GM12878 (cell line): ENCODE results near the gene TIMP4. TPM values are rescaled to one million over a fixed set of nuclear protein-coding genes. Genes with fewer than 3 reads are reported as not detected.

Source experiments
- ATAC-seq: fragments of 200-7000 bp; cut with Tn5 transposase; 3 replicates; pipeline ENCODE4 v1.9.1; 2020; ENCODE audit warnings: mild to moderate bottlenecking, moderate library complexity
- BruUV-seq: library from RNA; stranded (reverse); fragments of 400-500 nt; replicated peaks from 2 replicates; lab custom pipeline; 2021; lab: Mats Ljungman, UMichigan
- CTCF ChIA-PET: fragments of 300-600 bp; sonication (Branson Sonifier 250); formaldehyde crosslinking; extraction: SDS; loops from one replicate; lab custom pipeline; 2021; ENCODE audit warnings: inconsistent platforms; lab: Yijun Ruan, JAX
- POLR2A ChIA-PET: fragments of 350-600 bp; formaldehyde crosslinking; extraction: SDS; loops from one replicate; lab custom pipeline; 2021; ENCODE audit warnings: inconsistent platforms; lab: Charles Lee
- RAD21 ChIA-PET: fragments of 300-600 bp; sonication (Branson Sonifier 250); formaldehyde crosslinking; loops from one replicate; lab custom pipeline; 2023; ENCODE audit warnings: antibody characterized with exemption; ENCODE audit not compliant: unreplicated experiment; lab: Charles Lee
- SMC1A ChIA-PET: fragments of 300-600 bp; sonication (Branson Sonifier 250); formaldehyde crosslinking; loops from one replicate; lab custom pipeline; 2023; ENCODE audit not compliant: unreplicated experiment, uncharacterized antibody; lab: Charles Lee
- DNase-seq: peaks from one replicate; pipeline ENCODE4 v3.0.0-alpha.2; 2011; ENCODE audit warnings: low read depth, low spot score
- FAIRE-seq: peaks from 3 replicates; lab custom pipeline; 2011; peaks lifted over from hg19 to GRCh38; lab: Jason Lieb, UNC
- H2AFZ ChIP-seq: 2 replicates; pipeline ENCODE4 v1.6.0; 2011; ENCODE audit warnings: low read depth, low read length, control low read depth; ENCODE audit not compliant: control insufficient read depth
- H3K27ac ChIP-seq: 2 replicates; pipeline ENCODE4 v1.5.1; 2011; ENCODE audit warnings: control low read depth; ENCODE audit not compliant: control insufficient read depth, insufficient read depth
- H3K27me3 ChIP-seq, 2 experiments: replicated peaks in 1 of 2; 2 replicates each; pipeline versions ENCODE4 v1.6.0 to v1.6.1; 2011; ENCODE audit warnings: low read length in 1 of 2; ENCODE audit not compliant: control insufficient read depth in 2 of 2, insufficient read depth in 2 of 2
- H3K36me3 ChIP-seq, 2 experiments: 2 replicates each; pipeline ENCODE4 v1.5.1; 2011; ENCODE audit warnings: low read length in 1 of 2; ENCODE audit not compliant: control insufficient read depth in 2 of 2, insufficient read depth in 2 of 2
- H3K4me1 ChIP-seq: 2 replicates; pipeline ENCODE4 v1.6.1; 2011; ENCODE audit warnings: mild to moderate bottlenecking, low read length, moderate library complexity, mixed read lengths; ENCODE audit not compliant: control insufficient read depth, insufficient read depth
- H3K4me2 ChIP-seq: 2 replicates; pipeline ENCODE4 v1.6.0; 2011; ENCODE audit warnings: control low read depth; ENCODE audit not compliant: control insufficient read depth, insufficient read depth
- H3K4me3 ChIP-seq: fragments of 200-600 bp; sonication (generic); 2 replicates; pipeline ENCODE4 v1.5.1; 2016
- H3K79me2 ChIP-seq: 2 replicates; pipeline ENCODE4 v1.6.0; 2011; ENCODE audit warnings: low read length; ENCODE audit not compliant: control insufficient read depth, insufficient read depth
- H3K9ac ChIP-seq: 2 replicates; pipeline ENCODE4 v1.8.0; 2011; ENCODE audit warnings: low read length, control low read depth, mixed read lengths; ENCODE audit not compliant: control insufficient read depth, insufficient read depth
- H3K9me3 ChIP-seq: replicated peaks from 3 replicates; pipeline ENCODE4 v1.5.1; 2011; ENCODE audit warnings: mild to moderate bottlenecking, low read length; ENCODE audit not compliant: control insufficient read depth, insufficient read depth
- H4K20me1 ChIP-seq: 2 replicates; pipeline ENCODE4 v1.6.0; 2011; ENCODE audit not compliant: control insufficient read depth, insufficient read depth
- ATF2 ChIP-seq: IDR thresholded peaks from 2 replicates; pipeline ENCODE4 v1.6.1; 2012; ENCODE audit warnings: low read length, inconsistent platforms
- BCL11A ChIP-seq: IDR thresholded peaks from 2 replicates; pipeline ENCODE4 v1.6.1; 2011; ENCODE audit warnings: low read depth, low read length
- BMI1 ChIP-seq: fragments of 450-650 bp; IDR thresholded peaks from 2 replicates; pipeline ENCODE4 v1.6.1; 2016; ENCODE audit warnings: mild to moderate bottlenecking, moderate library complexity, borderline replicate concordance
- FOS ChIP-seq: IDR thresholded peaks from 3 replicates; pipeline ENCODE4 v1.6.1; 2011; ENCODE audit warnings: borderline replicate concordance; ENCODE audit not compliant: insufficient read length; ENCODE audit errors: extremely low read depth
- FOXK2 ChIP-seq: fragments of 450-650 bp; IDR thresholded peaks from 2 replicates; pipeline ENCODE4 v1.6.1; 2017; ENCODE audit warnings: mild to moderate bottlenecking, moderate library complexity
- HCFC1 ChIP-seq: fragments of 150-350 bp; IDR thresholded peaks from 2 replicates; pipeline ENCODE4 v1.6.1; 2014; ENCODE audit warnings: low read length
- JUNB ChIP-seq: IDR thresholded peaks from 2 replicates; pipeline ENCODE4 v1.6.1; 2016; ENCODE audit warnings: antibody characterized with exemption, mild to moderate bottlenecking
- KAT2A ChIP-seq: conservative IDR thresholded peaks from 2 replicates; pipeline ENCODE4 v1.6.1; 2011; ENCODE audit warnings: low read depth, low read length; ENCODE audit not compliant: control insufficient read depth
- MEF2A ChIP-seq: IDR thresholded peaks from 2 replicates; pipeline ENCODE4 v1.6.1; 2011; ENCODE audit warnings: low read depth, mild to moderate bottlenecking, low read length, moderate library complexity; ENCODE audit not compliant: insufficient read depth
- RCOR1 ChIP-seq: conservative IDR thresholded peaks from 2 replicates; pipeline ENCODE4 v1.6.1; 2012; ENCODE audit warnings: low read depth, low read length, improper control_type of control experiment
- SMARCA5 ChIP-seq: fragments of 450-650 bp; IDR thresholded peaks from 2 replicates; pipeline ENCODE4 v1.6.1; 2017; ENCODE audit warnings: mild to moderate bottlenecking
- SMC3 ChIP-seq: IDR thresholded peaks from 2 replicates; pipeline ENCODE4 v1.6.1; 2011; ENCODE audit warnings: low read length, improper control_type of control experiment, borderline replicate concordance
- TCF7 ChIP-seq: IDR thresholded peaks from 2 replicates; pipeline ENCODE4 v1.6.1; 2014; ENCODE audit warnings: antibody characterized with exemption, borderline replicate concordance
- ZBED1 ChIP-seq: IDR thresholded peaks from 2 replicates; pipeline ENCODE4 v1.6.1; 2016; ENCODE audit warnings: borderline replicate concordance
- ZNF207 ChIP-seq: fragments of 450-650 bp; IDR thresholded peaks from 2 replicates; pipeline ENCODE4 v1.6.1; 2014; ENCODE audit warnings: antibody characterized with exemption, mild to moderate bottlenecking, borderline replicate concordance
- ZNF24 ChIP-seq: fragments of 450-650 bp; IDR thresholded peaks from 2 replicates; pipeline ENCODE4 v1.6.1; 2017; ENCODE audit warnings: antibody characterized with exemption, mild to moderate bottlenecking
- WGBS: methylation state at CpG from one replicate; pipeline ENCODE4 v1.1.6; 2016; ENCODE audit warnings: low lambda C conversion rate; ENCODE audit not compliant: insufficient replicate concordance, insufficient coverage; ENCODE audit errors: missing lambda C conversion rate; 5-methylcytosine and 5-hydroxymethylcytosine counted together
- in situ Hi-C: fragments of 300-500 bp; cut with MboI; formaldehyde crosslinking; loops from 9 replicates; pipeline ENCODE4 v1.14.3; 2018; ENCODE audit warnings: mixed read lengths
- intact Hi-C: fragments of 100-400 bp; cut with micrococcal nuclease; formaldehyde crosslinking; loops from one replicate; pipeline ENCODE4 v1.14.2; 2022; ENCODE audit not compliant: unreplicated experiment
- polyA plus RNA-seq, 11 experiments: library from polyadenylated mRNA; depleted of rRNA in 4 of 11; unstranded in 6 of 11; stranded (reverse) in 5 of 11; fragments of >200 nt; fragmentation: Nextera tagmentation in 4 of 11; fragmentation: Illumina TruSeq in 1 of 11; extraction: Ambion mirVana in 4 of 11; extraction: Trizol in 1 of 11; gene quantifications; 1 replicate in 1 of 11; 2 replicates in 10 of 11; pipeline versions ENCODE4 v1.2.1 to v1.2.3, GENCODE V29; 2011 to 2016; ENCODE audit warnings: inconsistent platforms in 2 of 11, missing spikeins in 2 of 11, low read depth in 1 of 11
- total RNA-seq, 4 experiments: library from RNA; depleted of rRNA in 3 of 4; stranded (reverse); fragments of >200 nt in 3 of 4; fragmentation: Illumina TruSeq in 1 of 4; extraction: Trizol in 1 of 4; gene quantifications; 2 replicates each; pipeline versions ENCODE4 v1.2.1 to v1.2.3, GENCODE V29; 2013 to 2021

TIMP4 gene
- total and polyA plus RNA-seq, 10 of the 15 experiments (the other 5 are each of a cell fraction or from before 2014, with no cell fraction given): 0.07 TPM; not detected in 9

- Histone ChIP-seq H3K36me3 (no peaks in the 10 kb centered on the region), H3K4me1 (no peaks in the 10 kb centered on the region; the same call in 1 of the 2 replicates), H3K9me3 (no peaks in the 10 kb centered on the region), H3K79me2 (no peaks in the 10 kb centered on the region), H3K9ac (no peak overlapping the region), H3K4me3 (no peak overlapping the region), H4K20me1 (no peaks in the 10 kb centered on the region), H3K27ac (no peak overlapping the region), H3K4me2 (no peak overlapping the region), H3K27me3 (no peaks in the 10 kb centered on the region), H2AFZ (no peak overlapping the region)
- CTCF ChIA-PET: interaction anchor here (1.4 to 9.0 kb wide), 4 partner anchors 15 to 305 kb away, joined by 4 to 243 read pairs (median 8); partner anchors contain the start of gene TSEN2
- no peak for ATAC-seq
- SMC1A ChIA-PET: interaction anchor here (1.4 to 11.5 kb wide), 6 partner anchors 7 to 300 kb away, joined by 3 to 83 read pairs (median 8); no protein-coding TSS in a partner anchor
- TF ChIP-seq SMC3 (no peak), KAT2A (no peak), BCL11A (no peak), ZNF24 (no peak), HCFC1 (no peak), ZBED1 (no peak), ZNF207 (no peak), FOXK2 (no peak), ATF2 (no peak), TCF7 (no peak), SMARCA5 (no peak), BMI1 (no peak), MEF2A (no peak), JUNB (no peak), RCOR1 (no peak), FOS (no peak)
- in situ Hi-C loops: no loop called here
- BruUV-seq: no TSS peak
- DNase-seq: no peak
- POLR2A ChIA-PET: interaction anchor here (1.3 kb wide), 1 partner anchor 11 kb away, joined by 4 read pairs; no protein-coding TSS in a partner anchor
- FAIRE-seq: no peak
- RAD21 ChIA-PET: interaction anchor here (6.2 to 7.3 kb wide), 2 partner anchors 43 to 299 kb away, joined by 42 to 93 read pairs; no protein-coding TSS in a partner anchor
- 58% methylated on average over 6 of the region's 6 CpGs for WGBS
- intact Hi-C loops: no loop called here
Observed at GRCh38 chr3:12180218-12180617, 21.5 kb upstream of the TIMP4 start.
